ENCODE results near the gene PRKCA. TPM values are rescaled to one million over a fixed set of nuclear protein-coding genes. Genes with fewer than 3 reads are reported as not detected.

The PRKCA gene
- total and polyA plus RNA-seq, 10 of the 15 experiments (the other 5 are each of a cell fraction or from before 2014, with no cell fraction given): 0.11 to 14.6 (median 0.72) TPM

DNA sequence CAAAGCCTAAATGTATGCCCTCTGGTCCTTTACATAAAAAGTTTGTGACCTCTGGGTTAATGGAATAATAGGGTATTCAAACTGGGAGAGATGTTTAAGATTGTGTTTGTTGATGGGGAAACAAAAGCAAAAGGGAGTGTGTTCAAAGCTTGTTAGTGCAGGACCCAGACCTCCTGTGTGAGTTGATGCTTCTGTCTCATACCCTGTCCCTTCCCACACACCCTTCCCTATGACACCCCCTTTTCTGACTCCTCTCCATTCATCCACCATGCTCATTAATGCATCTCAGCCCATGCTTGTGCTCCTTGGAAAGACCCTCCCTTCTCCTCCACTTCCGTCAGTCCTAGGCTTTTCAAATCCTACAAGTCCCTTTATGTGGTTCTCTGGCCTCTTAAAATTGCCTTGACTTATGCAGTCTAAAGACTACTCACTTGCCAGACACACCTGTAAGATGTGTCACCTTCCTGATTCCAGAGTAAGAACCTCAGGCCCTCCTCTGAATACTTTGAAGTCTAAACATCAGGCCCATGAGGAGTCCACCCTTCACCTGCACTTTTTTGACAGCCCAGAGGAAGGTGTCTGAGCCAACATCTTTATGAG, 404.5 kb downstream of the PRKCA start (continued):
- no peak for TF ChIP-seq RELB (IDR thresholded peaks at IDR 0.05; ENCODE audit: low read depth)
- no peak for TF ChIP-seq ZNF24 (IDR thresholded peaks at IDR 0.05)
- TF ChIP-seq, protein P1, sequence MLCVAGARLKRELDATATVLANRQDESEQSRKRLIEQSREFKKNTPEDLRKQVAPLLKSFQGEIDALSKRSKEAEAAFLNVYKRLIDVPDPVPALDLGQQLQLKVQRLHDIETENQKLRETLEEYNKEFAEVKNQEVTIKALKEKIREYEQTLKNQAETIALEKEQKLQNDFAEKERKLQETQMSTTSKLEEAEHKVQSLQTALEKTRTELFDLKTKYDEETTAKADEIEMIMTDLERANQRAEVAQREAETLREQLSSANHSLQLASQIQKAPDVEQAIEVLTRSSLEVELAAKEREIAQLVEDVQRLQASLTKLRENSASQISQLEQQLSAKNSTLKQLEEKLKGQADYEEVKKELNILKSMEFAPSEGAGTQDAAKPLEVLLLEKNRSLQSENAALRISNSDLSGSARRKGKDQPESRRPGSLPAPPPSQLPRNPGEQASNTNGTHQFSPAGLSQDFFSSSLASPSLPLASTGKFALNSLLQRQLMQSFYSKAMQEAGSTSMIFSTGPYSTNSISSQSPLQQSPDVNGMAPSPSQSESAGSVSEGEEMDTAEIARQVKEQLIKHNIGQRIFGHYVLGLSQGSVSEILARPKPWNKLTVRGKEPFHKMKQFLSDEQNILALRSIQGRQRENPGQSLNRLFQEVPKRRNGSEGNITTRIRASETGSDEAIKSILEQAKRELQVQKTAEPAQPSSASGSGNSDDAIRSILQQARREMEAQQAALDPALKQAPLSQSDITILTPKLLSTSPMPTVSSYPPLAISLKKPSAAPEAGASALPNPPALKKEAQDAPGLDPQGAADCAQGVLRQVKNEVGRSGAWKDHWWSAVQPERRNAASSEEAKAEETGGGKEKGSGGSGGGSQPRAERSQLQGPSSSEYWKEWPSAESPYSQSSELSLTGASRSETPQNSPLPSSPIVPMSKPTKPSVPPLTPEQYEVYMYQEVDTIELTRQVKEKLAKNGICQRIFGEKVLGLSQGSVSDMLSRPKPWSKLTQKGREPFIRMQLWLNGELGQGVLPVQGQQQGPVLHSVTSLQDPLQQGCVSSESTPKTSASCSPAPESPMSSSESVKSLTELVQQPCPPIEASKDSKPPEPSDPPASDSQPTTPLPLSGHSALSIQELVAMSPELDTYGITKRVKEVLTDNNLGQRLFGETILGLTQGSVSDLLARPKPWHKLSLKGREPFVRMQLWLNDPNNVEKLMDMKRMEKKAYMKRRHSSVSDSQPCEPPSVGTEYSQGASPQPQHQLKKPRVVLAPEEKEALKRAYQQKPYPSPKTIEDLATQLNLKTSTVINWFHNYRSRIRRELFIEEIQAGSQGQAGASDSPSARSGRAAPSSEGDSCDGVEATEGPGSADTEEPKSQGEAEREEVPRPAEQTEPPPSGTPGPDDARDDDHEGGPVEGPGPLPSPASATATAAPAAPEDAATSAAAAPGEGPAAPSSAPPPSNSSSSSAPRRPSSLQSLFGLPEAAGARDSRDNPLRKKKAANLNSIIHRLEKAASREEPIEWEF (IDR thresholded peaks at IDR 0.05; ENCODE audit: insufficient replicate concordance, low read depth, low read length): no peak
- no peak for TF ChIP-seq ZBED1 (IDR thresholded peaks at IDR 0.05; ENCODE audit: borderline replicate concordance)
- no peak for TF ChIP-seq ETV6 (conservative IDR thresholded peaks at IDR 0.05 in 1 of 2, IDR thresholded peaks at IDR 0.05 in 1 of 2; ENCODE audit: borderline replicate concordance in 1 of 2, low read depth in 1 of 2)

All from GM12878 (cell line).